OCI-LY7 (cell line): ENCODE results near the gene GPX6. TPM values are rescaled to one million over a fixed set of nuclear protein-coding genes. Genes with fewer than 3 reads are reported as not detected.

Experiments
- BruUV-seq: library from RNA; stranded (reverse); fragments of 400-500 nt; replicated peaks from 2 replicates; lab custom pipeline; 2021; lab: Mats Ljungman, UMichigan
- CTCF ChIA-PET: fragments of 300-600 bp; sonication (Branson Sonifier 250); formaldehyde crosslinking; loops from one replicate; lab custom pipeline; 2022; ENCODE audit warnings: antibody characterized with exemption; ENCODE audit not compliant: unreplicated experiment; lab: Charles Lee
- POLR2A ChIA-PET: fragments of 300-600 bp; sonication (Branson Sonifier 250); formaldehyde crosslinking; loops from one replicate; lab custom pipeline; 2022; ENCODE audit warnings: antibody characterized with exemption; lab: Charles Lee
- DNase-seq: peaks from one replicate; pipeline ENCODE4 v3.0.0-alpha.2; 2015; ENCODE audit warnings: low spot score
- H2AFZ ChIP-seq: fragments of 200-600 bp; sonication (generic), shearing (Covaris generic); 2 replicates; pipeline ENCODE4 v1.6.1; 2014; ENCODE audit warnings: mild to moderate bottlenecking, antibody characterized with exemption, low read length, moderate library complexity
- H3K27ac ChIP-seq: fragments of 200-600 bp; sonication (generic); 2 replicates; pipeline ENCODE4 v1.5.1; 2014; ENCODE audit warnings: mixed run types, low read depth, mild to moderate bottlenecking, moderate library complexity, low read length, inconsistent platforms; ENCODE audit not compliant: poor library complexity, severe bottlenecking
- H3K36me3 ChIP-seq: fragments of 200-600 bp; sonication (generic); 2 replicates; pipeline ENCODE4 v1.6.1; 2014; ENCODE audit warnings: mild to moderate bottlenecking, antibody characterized with exemption, low read length, moderate library complexity, mixed read lengths; ENCODE audit not compliant: insufficient read depth
- H3K4me1 ChIP-seq: fragments of 200-600 bp; sonication (generic); 2 replicates; pipeline ENCODE4 v1.5.1; 2014; ENCODE audit warnings: mild to moderate bottlenecking, low read length; ENCODE audit not compliant: insufficient read depth, poor library complexity, severe bottlenecking
- H3K4me2 ChIP-seq: fragments of 200-600 bp; sonication (generic); 2 replicates; pipeline ENCODE4 v1.6.1; 2014; ENCODE audit warnings: mild to moderate bottlenecking, low read length
- H3K4me3 ChIP-seq: fragments of 200-600 bp; sonication (generic); 2 replicates; pipeline ENCODE4 v1.5.1; 2014; ENCODE audit warnings: mild to moderate bottlenecking, low read depth, low read length; ENCODE audit not compliant: poor library complexity, severe bottlenecking
- H3K79me2 ChIP-seq: fragments of 200-600 bp; sonication (generic); 2 replicates; pipeline ENCODE4 v1.6.1; 2016; ENCODE audit warnings: low read depth, mild to moderate bottlenecking, low read length, moderate library complexity, mixed read lengths; ENCODE audit not compliant: insufficient read depth
- H3K9me2 ChIP-seq: fragments of 200-600 bp; sonication (generic); 2 replicates; pipeline ENCODE4 v1.6.1; 2016; ENCODE audit warnings: mild to moderate bottlenecking, low read length, mixed read lengths; ENCODE audit not compliant: insufficient read depth
- H3K9me3 ChIP-seq: fragments of 200-600 bp; sonication (generic); 2 replicates; pipeline ENCODE4 v1.6.1; 2014; ENCODE audit warnings: mild to moderate bottlenecking, mixed run types, low read length, mixed read lengths
- H4K20me1 ChIP-seq: fragments of 200-600 bp; sonication (generic); 2 replicates; pipeline ENCODE4 v1.6.1; 2014; ENCODE audit warnings: mild to moderate bottlenecking, antibody characterized with exemption, low read length, moderate library complexity, mixed read lengths; ENCODE audit not compliant: insufficient read depth
- CTCF ChIP-seq: fragments of 200-600 bp; sonication (generic); conservative IDR thresholded peaks from 2 replicates; pipeline ENCODE4 v1.5.1; 2014; ENCODE audit warnings: mild to moderate bottlenecking, antibody characterized with exemption, low read length, moderate library complexity, mixed read lengths
- EZH2phosphoT487 ChIP-seq: fragments of 200-600 bp; sonication (generic); IDR thresholded peaks from 2 replicates; pipeline ENCODE4 v1.6.1; 2018; ENCODE audit warnings: low read depth, borderline replicate concordance, mild to moderate bottlenecking, mixed run types, antibody characterized with exemption, low read length, moderate library complexity, mixed read lengths
- intact Hi-C: fragments of 100-400 bp; cut with micrococcal nuclease; formaldehyde crosslinking; loops from one replicate; pipeline ENCODE4 v1.10.0; 2022; ENCODE audit not compliant: unreplicated experiment
- total RNA-seq, 2 experiments: library from RNA; depleted of rRNA in 1 of 2; stranded (reverse); fragments of >200 nt in 1 of 2; shearing (Covaris generic) in 1 of 2; gene quantifications; 2 replicates each; pipeline ENCODE4 v1.2.3, GENCODE V29; 2014 to 2022

The GPX6 gene
- total RNA-seq, 2 experiments from 2014 or later: not detected

GRCh38 chr6:28525496-28526039, 10.0 kb upstream of the GPX6 start, which contains the start of gene GPX5:
Gene GPX5 (plus strand): TSS chr6:28525881. CDS start chr6:28526014, 133 bp downstream.
- DNase-seq: no peak
- BruUV-seq: no TSS peak
- Histone ChIP-seq H3K79me2 (no peaks in the 10 kb centered on the region), H3K9me2 (no peaks in the 10 kb centered on the region), H3K4me1 (no peaks in the 10 kb centered on the region), H3K27ac (no peak within 1 kb of the TSS), H3K4me3 (no peak within 1 kb of the TSS), H3K36me3 (no peaks in the 10 kb centered on the region), H3K9me3 (no peaks in the 10 kb centered on the region), H3K4me2 (no peak within 1 kb of the TSS), H4K20me1 (no peaks in the 10 kb centered on the region), H2AFZ (no peak within 1 kb of the TSS)
- intact Hi-C loops: no loop called here
- ChIA-PET POLR2A (no interaction called here), CTCF (no interaction called here)
- TF ChIP-seq EZH2phosphoT487 (no peak), CTCF (no peak)

GRCh38 chr6:28523241-28523622, 7.6 kb upstream of the GPX6 start:
- no peak overlapping the region for H3K4me2 ChIP-seq
- H3K79me2 ChIP-seq: no peaks in the 10 kb centered on the region
- BruUV-seq: no TSS peak
- no peaks in the 10 kb centered on the region for H3K36me3 ChIP-seq
- ChIA-PET POLR2A (interaction anchor here (0.6 to 0.9 kb wide), 2 partner anchors 28 to 81 kb away, joined by 3 read pairs; no protein-coding TSS in a partner anchor), CTCF (no interaction called here)
- no peak overlapping the region for H3K4me3 ChIP-seq
- TF ChIP-seq CTCF (no peak), EZH2phosphoT487 (no peak)
- H3K27ac ChIP-seq: no peak overlapping the region
- H2AFZ ChIP-seq: no peak overlapping the region
- no peaks in the 10 kb centered on the region for H3K9me2 ChIP-seq
- H4K20me1 ChIP-seq: no peaks in the 10 kb centered on the region
- no peaks in the 10 kb centered on the region for H3K9me3 ChIP-seq
- no peak for DNase-seq
- H3K4me1 ChIP-seq: no peaks in the 10 kb centered on the region
- intact Hi-C loops: no loop called here

GRCh38 chr6:28522594-28523240, 7.1 kb upstream of the GPX6 start:
- Histone ChIP-seq H2AFZ (no peak overlapping the region), H3K9me2 (no peaks in the 10 kb centered on the region), H3K36me3 (no peaks in the 10 kb centered on the region), H4K20me1 (no peaks in the 10 kb centered on the region), H3K4me1 (no peaks in the 10 kb centered on the region), H3K4me3 (no peak overlapping the region), H3K27ac (no peak overlapping the region), H3K9me3 (no peaks in the 10 kb centered on the region), H3K79me2 (no peaks in the 10 kb centered on the region), H3K4me2 (no peak overlapping the region)
- no peak for TF ChIP-seq EZH2phosphoT487
- no peak for TF ChIP-seq CTCF
- BruUV-seq: no TSS peak
- ChIA-PET CTCF (no interaction called here), POLR2A (interaction anchor here (0.9 kb wide), 1 partner anchor 82 kb away, joined by 3 read pairs; no protein-coding TSS in a partner anchor)
- no peak for DNase-seq
- intact Hi-C loops: no loop called here
